HG02678 (cell line): ENCODE results near the gene SPAG17.

Experiments
- ATAC-seq: cut with Tn5 transposase; IDR thresholded peaks from one replicate; pipeline ENCODE4 v1.9.1; 2021; ENCODE audit warnings: mild to moderate bottlenecking, moderate library complexity; ENCODE audit not compliant: unreplicated experiment

Gene SPAG17

DNA sequence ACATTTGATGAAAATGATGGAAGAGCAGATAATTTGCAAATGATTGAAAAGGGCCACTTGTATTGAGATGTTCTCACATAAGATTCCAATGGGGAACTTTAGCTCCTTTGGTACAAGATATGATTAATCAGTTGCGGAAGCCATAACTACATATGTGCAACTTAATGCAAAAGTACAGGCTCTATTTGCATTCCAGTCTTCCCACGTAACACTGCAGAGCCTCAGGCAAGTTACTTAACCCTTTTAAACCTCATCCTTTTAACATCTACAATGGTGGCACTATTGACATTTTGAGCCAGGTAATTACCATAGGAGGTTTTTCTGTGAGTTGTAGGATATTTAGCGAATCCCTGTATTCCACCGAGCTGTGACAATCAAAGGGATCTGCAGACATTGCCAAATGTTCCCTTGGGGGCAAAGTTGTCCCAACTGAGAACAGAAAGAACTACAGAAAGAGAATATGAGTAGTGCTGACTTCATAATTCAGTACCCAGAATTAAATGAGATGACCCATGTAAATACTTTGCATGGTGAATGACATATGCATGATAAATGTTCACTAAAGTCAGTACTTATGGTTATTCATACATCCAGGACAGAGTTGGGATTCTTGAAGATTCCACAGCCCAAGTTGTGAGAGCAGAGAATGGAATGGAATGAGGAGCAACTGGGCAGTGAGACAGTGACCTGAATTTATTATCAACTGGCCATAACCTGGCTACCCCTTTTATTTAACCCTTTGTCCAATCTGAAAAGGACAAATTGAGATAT lies 62.6 kb downstream of the SPAG17 start:
- ATAC-seq = no peak

DNA sequence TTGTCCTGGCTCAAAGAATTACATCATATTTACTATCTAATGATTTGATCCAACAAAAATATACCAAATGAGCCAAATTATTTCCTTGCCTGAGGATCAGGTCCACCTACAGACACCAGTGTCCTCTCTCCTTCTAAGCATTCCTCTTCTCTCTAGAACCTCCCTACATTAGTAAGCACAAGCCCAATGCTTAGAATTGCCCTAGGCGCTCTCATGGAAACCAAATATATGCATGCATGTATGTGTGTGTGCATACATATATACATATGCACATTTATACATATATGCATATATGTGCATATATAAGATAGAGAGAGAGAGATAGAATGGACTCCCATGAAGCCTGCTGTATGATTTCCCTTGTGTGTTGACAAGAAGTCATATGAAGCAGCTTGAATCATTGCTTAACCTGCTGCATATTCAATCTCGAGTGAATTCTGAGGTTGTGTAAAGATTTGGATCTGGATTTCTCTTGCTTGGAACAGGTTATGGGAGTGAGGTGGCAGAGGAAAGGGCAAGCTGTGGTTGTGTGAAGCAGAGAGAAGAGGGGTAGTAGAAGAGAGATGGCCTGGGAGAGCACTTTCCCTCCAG lies 66.1 kb downstream of the SPAG17 start:
- ATAC-seq = no peak

DNA sequence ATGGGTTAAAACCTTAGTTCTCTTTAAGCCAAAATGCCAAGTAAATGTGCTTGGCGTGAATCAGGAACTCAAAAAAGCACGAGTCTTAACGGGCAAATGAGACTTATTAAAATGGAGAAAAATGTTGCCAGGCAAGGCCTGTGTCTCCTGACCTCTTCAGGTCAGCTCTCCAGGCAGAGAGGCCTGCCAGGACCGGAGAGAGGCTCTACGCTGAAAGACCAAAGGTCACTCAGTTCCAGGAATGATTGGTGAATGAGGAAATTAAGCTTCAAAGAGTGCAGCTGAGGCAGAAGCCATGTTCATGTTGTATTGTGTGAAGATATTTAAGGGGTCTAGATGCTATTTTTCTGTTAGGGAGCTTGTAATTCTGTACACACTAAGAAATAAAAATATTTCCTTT lies 66.6 kb downstream of the SPAG17 start:
- no peak for ATAC-seq

- no peak for ATAC-seq
These were observed 67.5 kb downstream of the SPAG17 start for GRCh38 chr1:118117521-118117920.

DNA sequence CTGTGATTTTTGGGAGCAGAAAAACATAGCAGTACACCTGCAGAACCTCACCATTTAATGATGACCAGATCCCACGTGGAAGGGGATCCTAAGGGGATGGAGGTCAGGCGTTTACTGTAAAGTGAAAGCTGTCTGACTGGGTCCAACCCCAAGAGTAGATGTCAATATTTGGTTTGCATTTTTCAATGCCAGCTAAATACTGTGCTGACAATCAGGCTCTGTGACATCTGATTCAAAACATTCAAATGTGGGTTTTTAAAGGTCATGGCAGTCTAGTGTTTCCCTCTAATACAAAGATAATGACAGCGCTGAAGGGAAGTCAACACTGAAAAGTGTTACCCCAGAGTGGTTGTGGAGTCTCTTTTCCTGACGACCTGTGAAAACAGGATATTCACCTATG lies 68.1 kb downstream of the SPAG17 start:
- no peak for ATAC-seq

- ATAC-seq = no peak
These were observed 68.6 kb downstream of the SPAG17 start for GRCh38 chr1:118116401-118116800.

GRCh38 chr1:118115567-118116295 lies 69.3 kb downstream of the SPAG17 start:
- no peak for ATAC-seq

- no peak for ATAC-seq
These were observed 71.8 kb downstream of the SPAG17 start for GRCh38 chr1:118113261-118113660.

DNA sequence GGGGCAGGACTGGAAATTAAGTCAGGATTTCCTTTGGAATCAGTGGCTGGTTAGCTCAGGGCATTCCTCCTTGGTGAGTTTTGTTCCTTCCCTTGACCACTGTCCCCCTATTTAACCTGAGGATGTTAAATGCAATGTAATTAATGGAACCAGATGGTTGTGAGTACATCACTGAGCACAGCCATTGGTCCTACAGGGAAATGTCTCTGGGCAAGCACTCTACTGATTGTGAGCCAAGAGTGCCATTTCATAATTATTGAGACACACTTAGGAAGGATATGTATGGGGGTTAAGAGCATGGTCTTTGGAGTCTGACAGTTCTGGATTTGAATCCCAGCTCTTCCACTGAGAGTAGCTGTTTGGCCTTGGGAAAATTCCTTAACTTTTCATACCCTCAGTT lies 74.4 kb downstream of the SPAG17 start:
- ATAC-seq = no peak

DNA sequence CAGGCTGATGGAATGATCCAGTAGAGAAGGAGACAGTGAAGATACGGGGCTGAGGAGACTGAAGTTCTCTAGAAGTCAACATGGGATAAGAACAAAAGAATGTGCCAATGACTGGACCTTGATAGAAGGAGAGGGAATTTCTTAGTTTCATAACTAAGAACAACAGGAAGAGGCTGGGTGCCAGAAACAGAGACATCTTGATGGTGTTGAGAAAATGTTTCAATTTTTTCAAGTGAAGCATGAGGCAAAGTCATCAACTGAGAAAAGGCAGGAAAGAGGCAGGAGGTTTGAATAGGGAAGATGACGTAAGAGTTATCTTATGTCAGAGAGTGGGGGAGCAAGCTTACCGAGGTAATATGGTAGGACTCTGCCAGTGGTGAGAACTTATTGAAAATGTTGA lies 80.1 kb downstream of the SPAG17 start:
- ATAC-seq = no peak

- no peak for ATAC-seq
These were observed 82.6 kb downstream of the SPAG17 start for GRCh38 chr1:118102445-118102844.

- no peak for ATAC-seq
These were observed 83.0 kb downstream of the SPAG17 start for GRCh38 chr1:118101999-118102398.

GRCh38 chr1:118101515-118101844 lies 83.5 kb downstream of the SPAG17 start:
- ATAC-seq = no peak

- ATAC-seq = no peak
These were observed 84.1 kb downstream of the SPAG17 start for GRCh38 chr1:118100686-118101514.

- ATAC-seq = no peak
These were observed 85.3 kb downstream of the SPAG17 start for GRCh38 chr1:118099686-118100085.

GRCh38 chr1:118097622-118098348 lies 87.2 kb downstream of the SPAG17 start:
- ATAC-seq = no peak

DNA sequence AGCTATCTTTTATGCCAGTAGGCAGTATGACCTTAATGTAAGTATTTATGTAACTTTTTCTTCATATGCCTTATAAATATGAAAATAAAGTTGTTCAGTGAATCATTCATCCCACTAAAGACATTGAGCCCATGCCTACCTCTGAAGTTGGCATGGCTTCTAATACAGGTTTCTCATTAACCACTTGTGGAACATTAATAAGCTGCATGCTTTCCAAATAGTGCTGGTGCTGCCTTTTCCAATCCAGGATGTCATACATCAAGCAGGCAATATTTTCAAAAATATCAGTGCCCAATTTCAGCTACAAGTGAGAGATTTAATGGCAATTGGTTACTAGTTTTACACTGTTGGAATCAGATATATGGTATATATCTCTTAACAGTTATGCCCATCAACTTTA lies 92.0 kb downstream of the SPAG17 start:
- ATAC-seq = no peak

DNA sequence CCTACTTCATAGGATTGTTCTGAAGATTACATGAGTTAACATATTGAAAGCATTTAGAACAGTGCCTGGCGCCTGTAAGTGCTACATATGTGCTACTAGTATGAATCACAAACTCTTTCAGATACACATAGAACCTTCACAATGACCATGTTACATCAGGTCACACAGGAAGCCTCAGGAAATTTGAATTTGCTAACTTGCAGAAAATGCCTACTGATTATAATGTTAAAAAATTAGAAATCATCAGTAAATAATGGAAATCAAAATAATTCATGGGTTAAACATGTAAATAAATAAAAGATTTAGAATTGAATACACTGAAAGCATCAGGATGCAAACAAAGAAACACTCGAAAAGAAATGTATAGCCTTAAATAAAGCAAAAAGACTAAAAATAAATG lies 94.9 kb downstream of the SPAG17 start:
- ATAC-seq = no peak

GRCh38 chr1:118085365-118085764 lies 99.7 kb downstream of the SPAG17 start:
- no peak for ATAC-seq

- ATAC-seq = no peak
These were observed 100.6 kb downstream of the SPAG17 start for GRCh38 chr1:118084400-118084799.

GRCh38 chr1:118082984-118083383 lies 102.0 kb downstream of the SPAG17 start:
- ATAC-seq = no peak
